ENCODE results near the gene B3GNT9.

The B3GNT9 gene

GRCh38 chr16:67150833-67151396 is at the start of gene B3GNT9:
TSS of gene B3GNT9 (minus strand) at chr16:67150998. CDS start at chr16:67150485, 513 bp downstream.
- H3K36me3 Mint-ChIP-seq = peaks cover 44% of the 10 kb centered on the region
- H3K4me3 Mint-ChIP-seq = peak within 1 kb of the TSS; percentile 70
- H3K9me3 Mint-ChIP-seq = no peaks in the 10 kb centered on the region
- peaks cover 41% of the 10 kb centered on the region for H3K4me1 Mint-ChIP-seq
- CTCF ChIA-PET = interaction anchor here (0.7 to 1.7 kb wide), 11 partner anchors 9 to 370 kb away, joined by 3 to 8 read pairs (median 4); no protein-coding TSS in a partner anchor
- DNase-seq = peak; percentile 72
- H3K27me3 Mint-ChIP-seq = peaks cover 20% of the 10 kb centered on the region
- H3K27ac Mint-ChIP-seq = peak within 1 kb of the TSS; percentile 76

- CTCF ChIA-PET = interaction anchor here (0.9 kb wide), 1 partner anchor 187 kb away, joined by 3 read pairs; no protein-coding TSS in a partner anchor
Measured at GRCh38 chr16:67200491-67200890, 49.7 kb upstream of the B3GNT9 start.

GRCh38 chr16:67199808-67200198 is 49.0 kb upstream of the B3GNT9 start:
- CTCF ChIA-PET = interaction anchor here (0.9 kb wide), 1 partner anchor 187 kb away, joined by 3 read pairs; no protein-coding TSS in a partner anchor
- Mint-ChIP-seq H3K4me1 (peaks cover 19% of the 10 kb centered on the region), H3K27me3 (no peaks in the 10 kb centered on the region), H3K9me3 (no peaks in the 10 kb centered on the region), H3K27ac (no peak overlapping the region), H3K4me3 (no peak overlapping the region), H3K36me3 (peaks cover 48% of the 10 kb centered on the region)
- no peak for DNase-seq

More at GRCh38 chr16:67200491-67200890, 49.7 kb upstream of the B3GNT9 start:
- Mint-ChIP-seq H3K27me3 (no peaks in the 10 kb centered on the region), H3K4me1 (peaks cover 16% of the 10 kb centered on the region), H3K27ac (no peak overlapping the region), H3K4me3 (no peak overlapping the region), H3K36me3 (peaks cover 42% of the 10 kb centered on the region), H3K9me3 (no peaks in the 10 kb centered on the region)
- no peak for DNase-seq

- Mint-ChIP-seq H3K27ac (peak within 1 kb of the TSS; percentile 37), H3K36me3 (peaks cover 53% of the 10 kb centered on the region)
Measured at GRCh38 chr16:67199011-67199807, 48.4 kb upstream of the B3GNT9 start, which contains the start of gene ELMO3. TSS of gene ELMO3 (plus strand) at chr16:67199131. CDS start at chr16:67199327, 196 bp downstream.

GRCh38 chr16:67198238-67198734 is 47.5 kb upstream of the B3GNT9 start:
- peaks cover 55% of the 10 kb centered on the region for H3K36me3 Mint-ChIP-seq
- H3K9me3 Mint-ChIP-seq = no peaks in the 10 kb centered on the region
- no peak overlapping the region for H3K4me3 Mint-ChIP-seq
- H3K27ac Mint-ChIP-seq = peak overlapping the region; percentile 37
- CTCF ChIA-PET = interaction anchor here (0.8 to 1.9 kb wide), 8 partner anchors 8 to 230 kb away, joined by 3 to 7 read pairs (median 5); partner anchors contain the start of genes EXOC3L1, TMEM208 and TPPP3
- peaks cover 31% of the 10 kb centered on the region for H3K4me1 Mint-ChIP-seq
- peak; percentile 52 for DNase-seq
- H3K27me3 Mint-ChIP-seq = no peaks in the 10 kb centered on the region

More at GRCh38 chr16:67199011-67199807, 48.4 kb upstream of the B3GNT9 start, which contains the start of gene ELMO3:
- CTCF ChIA-PET = interaction anchor here (1.0 to 1.9 kb wide), 3 partner anchors 9 to 13 kb away, joined by 5 to 7 read pairs (median 5); partner anchors contain the start of gene EXOC3L1
- H3K27me3 Mint-ChIP-seq = no peaks in the 10 kb centered on the region
- no peaks in the 10 kb centered on the region for H3K9me3 Mint-ChIP-seq
- peaks cover 23% of the 10 kb centered on the region for H3K4me1 Mint-ChIP-seq
- no peak for DNase-seq
- H3K4me3 Mint-ChIP-seq = no peak within 1 kb of the TSS

- Mint-ChIP-seq H3K36me3 (peaks cover 55% of the 10 kb centered on the region), H3K4me3 (no peak overlapping the region), H3K9me3 (no peaks in the 10 kb centered on the region), H3K27ac (no peak overlapping the region), H3K27me3 (no peaks in the 10 kb centered on the region), H3K4me1 (peaks cover 36% of the 10 kb centered on the region)
- CTCF ChIA-PET = interaction anchor here (0.8 to 1.9 kb wide), 9 partner anchors 8 to 230 kb away, joined by 3 to 7 read pairs (median 5); partner anchors contain the start of genes EXOC3L1, TMEM208 and TPPP3
- DNase-seq = no peak
Measured at GRCh38 chr16:67197704-67198103, 46.9 kb upstream of the B3GNT9 start.

GRCh38 chr16:67196881-67197280 is 46.1 kb upstream of the B3GNT9 start:
- CTCF ChIA-PET = interaction anchor here (1.3 to 1.9 kb wide), 3 partner anchors 12 to 30 kb away, joined by 3 to 6 read pairs (median 6); partner anchors contain the start of gene TMEM208
- Mint-ChIP-seq H3K4me3 (no peak overlapping the region), H3K9me3 (no peaks in the 10 kb centered on the region), H3K4me1 (peaks cover 41% of the 10 kb centered on the region), H3K27ac (no peak overlapping the region), H3K27me3 (no peaks in the 10 kb centered on the region), H3K36me3 (peaks cover 56% of the 10 kb centered on the region)
- no peak for DNase-seq

GRCh38 chr16:67195676-67196075 is 44.9 kb upstream of the B3GNT9 start:
- DNase-seq = no peak
- H3K27ac Mint-ChIP-seq = no peak overlapping the region
- H3K9me3 Mint-ChIP-seq = no peaks in the 10 kb centered on the region
- H3K4me3 Mint-ChIP-seq = no peak overlapping the region
- CTCF ChIA-PET = interaction anchor here (0.9 kb wide), 1 partner anchor 31 kb away, joined by 3 read pairs; the partner anchor contains the start of gene TMEM208
- H3K4me1 Mint-ChIP-seq = peaks cover 47% of the 10 kb centered on the region
- H3K27me3 Mint-ChIP-seq = no peaks in the 10 kb centered on the region
- peaks cover 53% of the 10 kb centered on the region for H3K36me3 Mint-ChIP-seq

GRCh38 chr16:67194260-67194659 is 43.5 kb upstream of the B3GNT9 start:
- no peak for DNase-seq
- Mint-ChIP-seq H3K9me3 (no peaks in the 10 kb centered on the region), H3K4me3 (peak overlapping the region; percentile 81), H3K27me3 (peaks cover 4% of the 10 kb centered on the region), H3K36me3 (peaks cover 46% of the 10 kb centered on the region), H3K27ac (no peak overlapping the region), H3K4me1 (peaks cover 47% of the 10 kb centered on the region)
- CTCF ChIA-PET = interaction anchor here (0.8 to 1.2 kb wide), 4 partner anchors 9 to 33 kb away, joined by 3 to 4 read pairs (median 3); partner anchors contain the start of genes NOL3 and TMEM208

GRCh38 chr16:67193536-67193935 is 42.7 kb upstream of the B3GNT9 start:
- Mint-ChIP-seq H3K4me1 (peaks cover 47% of the 10 kb centered on the region), H3K27me3 (peaks cover 4% of the 10 kb centered on the region), H3K9me3 (no peaks in the 10 kb centered on the region), H3K4me3 (peak overlapping the region; percentile 81), H3K27ac (peak overlapping the region; percentile 68), H3K36me3 (peaks cover 45% of the 10 kb centered on the region)
- no peak for DNase-seq
- CTCF ChIA-PET = interaction anchor here (0.9 to 1.4 kb wide), 3 partner anchors 8 to 30 kb away, joined by 3 to 4 read pairs (median 4); no protein-coding TSS in a partner anchor

- CTCF ChIA-PET = interaction anchor here (1.1 to 1.4 kb wide), 3 partner anchors 30 to 56 kb away, joined by 3 to 4 read pairs (median 4); partner anchors contain the start of gene SLC9A5
- H3K4me1 Mint-ChIP-seq = peaks cover 45% of the 10 kb centered on the region
- H3K36me3 Mint-ChIP-seq = peaks cover 39% of the 10 kb centered on the region
- H3K9me3 Mint-ChIP-seq = no peaks in the 10 kb centered on the region
- peaks cover 4% of the 10 kb centered on the region for H3K27me3 Mint-ChIP-seq
- peak overlapping the region; percentile 81 for H3K4me3 Mint-ChIP-seq
- DNase-seq = no peak
- peak overlapping the region; percentile 72 for H3K27ac Mint-ChIP-seq
Measured at GRCh38 chr16:67192781-67193361, 42.1 kb upstream of the B3GNT9 start.

GRCh38 chr16:67191995-67192681 is 41.3 kb upstream of the B3GNT9 start, which contains the start of gene E2F4:
TSS of gene E2F4 (plus strand) at chr16:67192155. CDS start at chr16:67192228, 73 bp downstream.
- Mint-ChIP-seq H3K9me3 (no peaks in the 10 kb centered on the region), H3K36me3 (peaks cover 36% of the 10 kb centered on the region)
- CTCF ChIA-PET = interaction anchor here (1.1 to 1.4 kb wide), 3 partner anchors 31 to 57 kb away, joined by 3 to 4 read pairs (median 4); partner anchors contain the start of gene SLC9A5

More at GRCh38 chr16:67191995-67192681, 41.3 kb upstream of the B3GNT9 start, which contains the start of gene E2F4:
- Mint-ChIP-seq H3K4me3 (peak within 1 kb of the TSS; percentile 81), H3K27me3 (peaks cover 8% of the 10 kb centered on the region), H3K27ac (peak within 1 kb of the TSS; percentile 78), H3K4me1 (peaks cover 45% of the 10 kb centered on the region)
- peak; percentile 91 for DNase-seq

All from activated naive CD4-positive, alpha-beta T cell treated with anti-CD3 and anti-CD28 coated beads, Interleukin-2, amount 10 ng/mL, durations not matched to agents 7 days and 5 days (primary cell).